ENCODE measurements around the gene ACOXL.
"Not testable (repeated sequence)": the region's sequence is repeated elsewhere in the genome, so short reads cannot be mapped to it uniquely, and the experiment has no call there.

The ACOXL gene

GRCh38 chr2:111041398-111042202, 309.2 kb downstream of the ACOXL start:
- DNase-seq (ENCODE audit: low spot score) = no peak

DNA sequence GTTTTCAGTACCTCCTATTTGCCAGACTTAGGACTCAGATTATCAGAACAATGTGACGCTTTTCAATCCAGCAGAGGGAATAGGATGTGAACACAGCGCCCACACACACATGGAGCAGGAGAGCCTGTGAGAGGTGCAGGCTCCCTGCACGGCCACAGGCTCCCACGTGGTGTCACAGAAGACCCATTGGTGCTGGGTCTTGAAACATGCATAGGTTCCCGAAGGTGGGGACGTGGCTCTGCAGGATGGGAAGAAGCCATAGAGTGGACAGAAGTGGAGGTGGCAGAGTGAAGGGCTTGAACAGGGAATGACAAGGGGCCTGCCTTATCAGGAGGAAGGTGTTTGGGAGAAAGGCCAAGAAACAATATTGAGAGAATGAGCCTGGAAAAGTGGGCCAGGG, 309.9 kb downstream of the ACOXL start:
- no peak for DNase-seq (ENCODE audit: low spot score)

GRCh38 chr2:111042772-111043771, 310.7 kb downstream of the ACOXL start:
- no peak for DNase-seq (ENCODE audit: low spot score)

DNA sequence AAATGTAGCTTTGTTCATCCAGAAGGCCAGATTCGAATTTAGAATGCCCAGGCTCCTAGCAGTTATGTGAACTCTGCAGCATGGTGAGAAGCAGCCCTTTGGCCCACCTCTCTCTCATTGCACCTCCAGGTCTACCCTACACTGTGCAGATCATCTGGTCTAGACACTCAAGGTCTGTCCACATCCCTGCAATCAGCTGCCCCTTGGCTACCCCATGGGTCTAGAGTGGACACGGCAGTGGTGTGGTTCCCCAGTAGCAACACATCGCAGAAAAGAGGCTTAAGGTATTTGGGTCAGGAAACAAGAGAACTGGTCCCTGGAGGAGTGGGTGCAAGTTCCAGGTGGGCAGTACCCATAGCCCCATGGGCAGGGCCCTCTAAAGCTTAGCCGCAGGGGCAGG, 311.7 kb downstream of the ACOXL start:
- no peak for DNase-seq (ENCODE audit: low spot score)

- DNase-seq (ENCODE audit: low spot score) = not testable (repeated sequence)
These were observed 312.9 kb downstream of the ACOXL start for GRCh38 chr2:111045236-111045635.

- no peak for DNase-seq (ENCODE audit: low spot score)
These were observed 313.5 kb downstream of the ACOXL start for GRCh38 chr2:111045771-111046444.

GRCh38 chr2:111046670-111047069, 314.3 kb downstream of the ACOXL start:
- DNase-seq (ENCODE audit: low spot score) = no peak

GRCh38 chr2:111048856-111049768, 316.7 kb downstream of the ACOXL start:
- DNase-seq (ENCODE audit: low spot score) = no peak

- DNase-seq (ENCODE audit: low spot score) = no peak
These were observed 317.6 kb downstream of the ACOXL start for GRCh38 chr2:111049792-111050640.

- no peak for DNase-seq (ENCODE audit: low spot score)
These were observed 318.5 kb downstream of the ACOXL start for GRCh38 chr2:111050701-111051376.

GRCh38 chr2:111052621-111053020, 320.2 kb downstream of the ACOXL start:
- no peak for DNase-seq (ENCODE audit: low spot score)

- DNase-seq (ENCODE audit: low spot score) = no peak
These were observed 320.9 kb downstream of the ACOXL start for GRCh38 chr2:111053266-111053665.

GRCh38 chr2:111053825-111054515, 321.6 kb downstream of the ACOXL start:
- no peak for DNase-seq (ENCODE audit: low spot score)

DNA sequence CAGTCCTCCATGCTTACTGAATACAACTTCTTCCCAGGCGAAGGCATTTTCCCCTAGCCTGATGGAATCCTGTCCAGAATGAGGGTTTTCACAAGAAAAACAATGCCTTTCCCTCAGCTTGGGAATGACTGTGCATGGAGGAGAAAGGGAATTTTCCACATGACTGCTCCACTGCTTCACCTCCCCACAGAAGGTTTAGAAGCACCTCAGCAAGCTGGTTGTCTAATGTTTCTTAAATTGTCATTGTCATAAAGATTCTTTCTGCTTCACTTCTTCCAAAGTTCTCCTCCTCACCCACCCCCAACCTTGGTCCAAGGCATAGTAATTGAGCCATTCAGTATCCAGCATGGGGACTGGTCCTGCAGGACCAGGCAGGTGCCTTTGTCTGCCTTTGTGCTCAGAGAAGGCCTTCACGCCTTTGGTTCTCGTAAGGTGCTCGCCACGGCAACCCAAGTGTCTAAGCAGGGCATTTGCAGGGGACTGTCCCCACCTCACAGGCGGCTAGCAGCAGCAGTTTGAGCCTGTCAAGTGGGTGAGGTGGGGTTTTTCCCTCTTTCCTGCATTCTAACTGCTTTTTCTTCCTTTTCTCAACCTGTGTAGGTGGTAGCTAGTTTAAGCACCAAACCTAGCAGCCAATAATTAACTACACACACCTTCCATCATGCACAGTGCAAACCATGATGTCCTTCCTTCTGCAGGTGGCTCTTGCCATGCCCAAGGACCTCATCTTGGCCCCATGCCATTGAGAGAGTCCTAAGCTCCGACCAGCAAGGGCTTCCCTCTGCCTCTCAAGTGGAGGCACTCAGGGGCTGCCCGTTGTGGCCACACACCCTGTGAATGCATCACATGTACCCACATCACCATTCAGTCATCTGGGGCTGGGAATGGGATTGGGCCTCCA, 322.7 kb downstream of the ACOXL start:
- no peak for DNase-seq (ENCODE audit: low spot score)

DNA sequence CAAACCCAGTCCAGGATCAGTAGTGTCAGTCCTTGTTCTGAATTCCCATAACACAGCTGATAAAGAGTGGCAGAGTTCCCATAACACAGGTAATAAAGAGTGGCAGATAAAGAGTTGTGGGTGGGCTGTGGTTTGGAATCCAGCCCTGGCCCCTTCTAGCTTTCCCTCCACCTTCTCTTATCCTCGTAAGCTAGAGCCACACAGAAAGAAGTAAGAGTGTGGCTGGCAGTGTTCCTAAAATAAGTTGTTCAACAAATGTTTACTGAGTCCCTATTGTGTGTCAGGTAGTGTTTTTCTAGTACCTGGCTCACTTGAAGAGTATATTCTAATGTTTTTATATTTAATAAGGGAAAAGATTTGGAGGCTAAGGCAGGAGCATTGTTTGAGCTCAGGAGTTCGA, 323.4 kb downstream of the ACOXL start:
- no peak for DNase-seq (ENCODE audit: low spot score)

DNA sequence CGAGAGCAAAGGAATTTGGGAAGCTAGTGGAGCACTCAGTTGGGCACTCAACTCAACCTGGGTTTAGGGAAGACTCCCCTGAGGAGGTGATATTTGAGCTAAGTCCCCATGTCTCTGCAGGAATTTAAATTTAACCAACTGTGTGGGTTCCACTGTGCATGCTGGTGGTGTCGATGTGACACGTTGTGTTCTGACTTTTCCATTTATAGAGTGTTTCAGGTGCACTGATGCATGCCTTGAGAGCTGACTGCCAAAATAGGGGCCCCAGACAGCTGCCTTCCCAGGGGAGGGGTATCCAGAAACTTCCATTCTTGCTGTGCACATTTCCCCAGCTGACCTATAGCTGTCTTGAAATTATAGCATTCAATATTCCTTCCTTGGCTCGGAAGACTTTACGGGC, 324.7 kb downstream of the ACOXL start:
- DNase-seq (ENCODE audit: low spot score) = no peak

DNA sequence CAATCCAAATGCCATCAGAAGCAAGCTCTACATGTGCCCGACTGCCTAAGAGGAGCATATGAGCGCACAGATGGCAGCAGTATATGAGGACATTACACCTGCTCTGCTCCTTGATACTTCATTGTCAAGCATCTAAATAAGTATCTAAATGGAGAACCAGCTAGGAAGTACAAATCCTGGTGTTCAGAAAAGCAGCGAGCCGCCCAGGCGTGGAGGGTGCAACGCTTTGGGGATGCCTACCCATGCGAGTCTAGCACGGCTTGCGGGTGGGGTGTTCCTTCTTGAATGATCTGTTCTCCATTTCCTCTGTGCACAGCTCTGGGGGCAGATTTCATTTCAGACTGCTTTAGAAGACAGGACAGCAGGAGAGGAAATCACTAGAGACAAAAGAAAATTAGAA, 325.3 kb downstream of the ACOXL start:
- no peak for DNase-seq (ENCODE audit: low spot score)

DNA sequence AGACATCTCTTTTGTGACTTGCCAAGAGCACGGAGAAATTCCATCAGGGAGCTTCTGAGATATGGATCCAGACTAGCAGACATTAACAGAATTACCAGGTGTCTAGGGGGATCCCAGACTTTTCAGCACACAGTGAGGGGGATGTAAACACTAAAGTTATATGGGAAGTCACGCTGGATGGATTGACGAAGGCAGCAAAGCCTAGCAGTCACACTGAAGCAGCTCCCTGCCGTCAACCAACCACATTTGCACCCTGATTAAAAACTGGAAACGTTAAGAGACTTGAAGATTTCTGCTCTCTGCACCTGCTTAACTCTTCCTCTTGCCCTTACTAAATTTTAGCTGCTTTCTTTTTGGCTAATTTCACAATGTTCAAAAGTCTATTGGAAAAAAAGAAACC, 325.9 kb downstream of the ACOXL start:
- DNase-seq (ENCODE audit: low spot score) = no peak
